NCI-H69 (cell line): ENCODE measurements around the gene KRT9.
"Not testable (repeated sequence)": the region's sequence is repeated elsewhere in the genome, so short reads cannot be mapped to it uniquely, and the experiment has no call there.

Experiments
- DNase-seq: peaks from one replicate; lab custom pipeline; 2025; lab: John Stamatoyannopoulos, UW

Gene KRT9

DNA sequence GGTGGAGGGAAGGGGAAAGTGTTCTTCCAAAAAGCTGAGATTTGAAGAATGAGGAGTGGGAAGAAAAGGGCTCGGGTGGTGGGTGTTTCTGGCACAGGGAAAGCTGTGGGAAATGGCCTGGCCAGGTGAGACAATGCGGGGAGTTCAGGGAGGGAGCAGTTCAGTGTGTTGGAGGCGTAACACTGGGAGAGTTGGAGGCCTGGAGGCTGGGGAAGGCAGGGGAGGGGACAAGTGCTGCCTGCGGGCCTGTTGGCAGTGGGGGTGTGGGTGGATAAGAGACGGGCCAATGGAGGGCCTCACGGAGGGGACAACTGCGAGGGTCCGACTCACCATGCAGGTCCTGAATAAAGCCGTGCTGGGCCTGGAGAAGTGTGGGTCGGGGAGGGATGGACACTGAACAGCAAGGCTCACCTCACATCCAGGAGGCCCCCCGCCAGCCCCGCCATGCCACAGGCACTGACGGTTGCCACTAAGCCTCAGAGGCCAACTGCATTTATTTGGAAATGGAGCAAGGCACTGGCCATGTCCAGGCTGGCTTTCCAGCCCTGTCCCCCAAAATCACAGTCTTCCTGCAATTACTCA, 25.9 kb downstream of the KRT9 start:
- DNase-seq = no peak

DNA sequence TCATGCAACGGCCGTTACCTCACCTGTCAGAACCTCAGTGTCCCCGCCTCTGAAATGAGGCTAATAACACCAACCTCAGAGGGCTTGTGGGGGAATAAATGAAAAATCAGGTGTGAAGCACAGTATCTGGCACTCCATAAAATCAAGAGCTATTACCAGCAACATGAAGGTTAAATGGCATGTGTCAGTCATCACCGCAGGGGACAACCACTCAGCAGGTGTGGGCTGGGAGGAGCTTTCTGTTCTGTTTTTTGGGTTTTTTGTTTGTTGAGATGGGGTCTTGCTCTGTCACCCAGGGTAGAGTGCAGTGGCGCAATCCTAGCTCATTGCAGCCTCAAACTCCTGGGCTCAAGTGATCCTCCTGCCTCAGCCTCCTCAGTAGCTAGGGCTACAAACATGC, 26.9 kb downstream of the KRT9 start:
- no peak for DNase-seq

DNA sequence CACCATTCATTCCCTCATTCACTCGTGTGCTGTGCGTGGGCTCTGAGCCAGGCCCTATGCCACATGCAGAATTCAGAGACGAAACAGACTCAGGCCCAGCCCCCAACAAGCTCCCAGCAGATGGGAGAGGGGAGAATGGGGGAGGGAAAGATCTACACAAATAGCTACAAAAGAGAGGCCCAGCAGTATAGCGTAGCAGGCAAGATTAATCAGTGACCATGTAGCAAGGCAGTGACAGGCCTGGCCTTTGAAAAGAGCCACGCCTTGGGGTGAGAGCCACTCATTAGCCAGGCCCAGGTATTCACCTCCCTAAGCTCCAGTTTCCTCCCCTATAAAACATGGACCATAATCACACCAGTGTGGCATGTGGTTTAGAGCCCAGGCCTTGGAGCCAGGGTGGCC, 27.4 kb downstream of the KRT9 start:
- DNase-seq = peak; percentile 98

DNA sequence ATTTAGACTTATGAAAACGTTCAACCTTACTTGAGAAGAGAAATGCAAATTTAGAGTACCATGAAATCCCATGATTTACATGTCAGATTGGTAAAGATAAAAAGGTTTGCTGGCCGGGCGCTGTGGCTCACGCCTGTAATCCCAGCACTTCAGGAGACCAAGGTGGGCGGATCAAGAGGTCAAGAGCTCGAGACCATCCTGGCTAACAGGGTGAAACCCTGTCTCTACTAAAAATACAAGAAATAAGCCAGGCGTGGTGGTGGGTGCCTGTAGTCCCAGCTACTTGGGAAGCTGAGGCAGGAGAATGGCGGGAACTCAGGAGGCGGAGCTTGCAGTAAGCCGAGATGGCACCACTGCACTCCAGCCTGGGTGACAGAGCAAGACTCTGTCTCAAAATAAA, 29.1 kb downstream of the KRT9 start:
- not testable (repeated sequence) for DNase-seq

DNA sequence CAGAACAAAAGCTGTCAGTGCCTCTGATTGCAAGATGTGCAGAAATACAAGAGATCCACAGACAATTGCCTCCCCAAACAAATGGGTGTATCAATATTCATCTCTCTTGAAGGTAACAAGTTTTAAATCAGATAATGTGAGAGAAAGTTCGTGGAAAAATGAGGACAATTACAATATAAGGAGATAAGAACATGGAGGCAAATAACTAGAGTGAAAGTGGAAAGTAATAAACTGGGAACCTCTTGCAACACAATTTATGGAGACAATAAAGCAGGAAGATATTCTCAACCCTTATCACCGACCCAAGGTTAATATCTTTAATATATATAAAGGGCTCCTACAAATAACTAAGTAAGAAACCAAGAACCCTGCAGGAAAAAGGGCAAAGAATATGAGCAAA, 29.5 kb downstream of the KRT9 start:
- no peak for DNase-seq

DNA sequence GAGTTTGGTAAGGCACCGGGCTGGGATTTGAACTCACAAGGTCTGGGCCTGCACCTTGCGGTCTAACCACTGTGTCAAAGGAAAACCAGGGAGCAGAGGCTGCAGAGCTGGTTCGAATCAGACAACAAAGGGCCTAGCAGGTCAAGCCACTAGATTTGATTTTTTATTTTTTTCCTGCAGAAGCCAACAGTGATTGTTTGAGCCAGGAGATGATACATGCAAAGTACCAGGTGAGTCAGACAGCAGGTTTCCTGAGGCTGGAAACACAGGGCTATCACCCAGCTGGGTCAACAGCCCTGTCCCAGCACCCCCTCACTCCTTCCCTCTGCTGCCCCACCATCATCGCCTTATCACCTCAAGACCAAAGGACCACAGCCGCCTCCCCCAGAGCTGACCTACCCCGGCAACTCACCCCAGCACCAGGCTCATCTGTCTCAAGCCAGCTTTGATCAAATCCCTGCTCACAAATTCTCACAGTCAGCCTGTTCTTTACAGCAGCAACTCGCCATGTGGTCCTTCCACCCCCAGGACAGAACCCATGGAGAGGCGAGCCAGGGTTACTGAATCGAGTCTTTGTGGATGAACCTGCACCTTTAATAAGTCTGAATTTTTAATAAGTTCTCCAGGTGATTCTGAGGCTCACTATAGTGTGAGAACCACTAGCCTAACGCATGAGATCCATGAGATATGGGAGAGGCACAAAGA, 30.8 kb downstream of the KRT9 start:
- DNase-seq = peak; percentile 55

DNA sequence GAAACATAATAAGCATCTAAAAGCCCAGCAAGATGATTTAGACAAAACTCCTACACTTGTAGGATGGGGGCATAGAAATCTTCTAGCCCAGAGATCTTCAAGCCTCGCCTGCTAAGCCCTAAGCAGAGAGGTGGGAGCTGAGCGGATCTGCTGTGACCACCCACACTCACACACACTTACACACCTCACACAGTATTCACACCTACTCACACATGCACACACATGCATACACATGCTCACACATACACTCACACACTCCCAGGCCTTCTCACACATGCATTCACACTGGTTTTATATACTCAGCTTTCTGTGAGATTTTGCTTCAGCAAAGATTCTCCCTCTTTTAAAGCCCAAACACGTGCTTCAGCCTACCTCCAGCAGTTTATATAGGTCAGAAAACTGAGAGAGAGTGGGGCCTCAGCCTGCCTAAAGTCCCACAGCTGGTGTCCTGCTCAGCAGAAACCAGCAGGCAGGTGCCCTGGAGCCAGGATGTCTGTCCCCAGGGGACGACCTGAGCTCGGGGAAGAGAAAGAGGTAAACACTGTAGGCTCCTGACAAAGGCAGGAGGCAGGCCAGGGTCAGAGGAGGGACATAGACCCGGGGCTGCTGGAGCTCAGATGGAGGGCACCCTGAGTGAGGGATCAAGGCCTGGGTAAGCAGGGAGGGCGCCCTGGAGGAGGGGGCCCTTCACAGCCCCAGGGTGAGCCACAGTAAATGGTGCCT, 31.7 kb downstream of the KRT9 start:
- DNase-seq = peak; percentile 94

DNA sequence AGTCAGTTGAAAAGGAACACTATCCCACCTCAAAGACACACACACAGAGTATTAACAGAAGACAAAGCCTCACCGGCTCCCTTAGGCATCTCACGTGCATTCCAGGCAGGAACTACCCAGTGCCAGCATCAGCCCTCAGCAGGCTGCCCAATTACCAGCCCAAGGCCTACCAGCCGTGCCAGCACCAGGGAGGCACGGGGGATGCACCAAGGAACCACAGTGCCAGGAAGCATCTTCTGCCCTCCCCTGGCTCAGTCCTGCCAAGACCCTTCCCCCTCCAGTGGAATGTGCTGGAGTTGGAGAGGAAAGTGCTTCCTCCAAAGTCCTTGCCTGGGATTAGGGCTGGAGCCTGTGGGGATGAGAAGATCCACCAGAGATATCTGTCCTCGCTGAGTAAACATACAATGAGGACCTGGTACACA, 32.8 kb downstream of the KRT9 start:
- DNase-seq = peak; percentile 62

DNA sequence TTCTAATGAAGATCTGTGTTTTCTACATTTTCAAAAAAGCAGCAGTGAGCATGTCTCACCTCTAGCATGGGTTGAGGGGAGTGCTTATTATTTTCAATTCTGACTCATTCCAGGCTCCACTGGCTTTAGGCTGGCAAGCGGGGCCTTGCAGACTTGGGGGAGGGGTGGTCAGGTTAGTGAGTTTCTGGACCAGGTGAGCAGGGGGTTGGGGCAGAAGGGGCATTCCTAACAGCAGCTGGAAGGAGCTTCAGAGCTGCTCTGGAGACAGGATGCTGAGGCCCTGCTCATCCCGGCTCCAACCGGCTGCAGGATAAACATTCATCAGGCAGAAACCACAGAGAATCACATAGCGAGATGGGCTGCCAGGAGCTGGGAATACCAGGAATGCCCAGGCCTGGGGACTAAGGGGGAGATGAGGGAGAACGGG, 33.3 kb downstream of the KRT9 start:
- peak; percentile 53 for DNase-seq

DNA sequence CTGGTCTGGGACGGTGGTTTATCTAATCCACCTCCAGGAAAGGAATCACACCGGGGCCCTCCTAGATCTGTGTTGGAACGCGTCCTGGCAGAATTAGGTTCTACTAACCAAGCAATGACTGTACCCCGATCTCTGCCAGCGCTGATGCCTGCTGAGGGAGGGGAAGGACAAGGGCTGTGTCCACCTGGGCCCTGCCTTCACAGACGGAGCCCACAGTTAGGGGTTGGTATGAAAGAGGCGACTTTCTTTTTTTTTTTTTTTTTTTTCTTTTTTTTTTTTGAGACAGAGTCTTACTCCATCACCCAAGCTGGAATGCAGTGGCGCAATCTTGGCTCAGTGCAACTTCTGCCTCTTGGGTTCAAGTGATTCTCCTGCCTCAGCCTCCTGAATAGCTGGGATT, 33.9 kb downstream of the KRT9 start:
- no peak for DNase-seq

DNA sequence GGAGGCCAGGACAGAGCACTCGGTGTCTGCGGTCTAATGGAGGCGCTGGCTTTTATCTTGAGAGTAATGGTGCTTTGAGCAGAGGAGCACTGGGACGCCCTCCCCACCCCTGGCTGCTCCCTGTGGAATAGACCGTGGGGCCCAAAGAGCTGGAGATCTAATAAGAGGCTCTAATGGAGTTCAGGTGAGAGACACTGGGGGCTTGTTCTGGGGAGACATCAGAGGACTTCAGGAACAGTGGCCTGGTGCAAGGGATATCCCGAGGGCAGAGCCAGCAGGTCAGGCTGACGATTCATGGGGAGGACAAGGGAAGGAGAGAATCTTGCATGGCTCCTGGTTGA, 34.3 kb downstream of the KRT9 start:
- DNase-seq = no peak

DNA sequence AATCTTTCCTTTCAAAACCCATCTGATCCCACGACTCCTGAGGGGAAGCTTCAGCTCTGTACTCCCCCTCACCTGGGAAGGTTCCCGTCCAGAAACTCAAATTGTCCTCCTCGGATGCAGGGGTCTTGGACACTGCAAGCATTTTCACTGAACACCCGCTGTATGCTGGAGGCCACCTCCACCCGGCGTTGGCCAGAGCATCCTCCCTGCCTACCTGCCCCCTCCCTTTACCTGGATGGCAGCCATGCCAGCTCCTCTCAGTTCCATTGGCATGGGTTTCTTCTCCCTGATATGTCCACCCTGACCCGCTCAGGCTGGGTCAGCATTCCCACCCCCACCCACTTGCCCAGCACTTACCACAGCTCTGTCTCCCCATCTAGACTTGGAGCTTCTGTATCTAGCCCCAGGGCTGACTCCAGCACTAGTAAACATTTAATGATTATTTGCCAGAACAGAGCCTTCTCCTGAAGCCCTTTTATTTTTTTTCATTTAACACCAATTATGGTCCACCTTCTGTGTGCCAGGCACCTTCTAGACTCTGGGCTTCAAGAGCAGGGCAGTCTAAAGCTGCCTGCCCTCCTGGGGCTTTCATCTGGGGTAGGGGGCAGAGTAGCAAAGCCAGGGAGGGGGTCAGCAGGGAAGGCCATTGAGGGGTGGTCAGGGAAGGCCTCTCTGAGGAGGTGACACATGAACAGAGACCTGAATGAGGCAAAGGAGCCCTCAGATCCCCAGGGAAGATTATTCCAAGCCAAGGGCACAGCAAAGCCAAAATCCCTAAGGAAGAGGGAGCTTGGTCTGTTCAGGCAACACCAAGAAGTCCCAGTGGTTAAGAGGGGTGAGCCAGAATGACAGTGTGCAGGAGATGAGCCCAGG, 34.9 kb downstream of the KRT9 start:
- DNase-seq = no peak

DNA sequence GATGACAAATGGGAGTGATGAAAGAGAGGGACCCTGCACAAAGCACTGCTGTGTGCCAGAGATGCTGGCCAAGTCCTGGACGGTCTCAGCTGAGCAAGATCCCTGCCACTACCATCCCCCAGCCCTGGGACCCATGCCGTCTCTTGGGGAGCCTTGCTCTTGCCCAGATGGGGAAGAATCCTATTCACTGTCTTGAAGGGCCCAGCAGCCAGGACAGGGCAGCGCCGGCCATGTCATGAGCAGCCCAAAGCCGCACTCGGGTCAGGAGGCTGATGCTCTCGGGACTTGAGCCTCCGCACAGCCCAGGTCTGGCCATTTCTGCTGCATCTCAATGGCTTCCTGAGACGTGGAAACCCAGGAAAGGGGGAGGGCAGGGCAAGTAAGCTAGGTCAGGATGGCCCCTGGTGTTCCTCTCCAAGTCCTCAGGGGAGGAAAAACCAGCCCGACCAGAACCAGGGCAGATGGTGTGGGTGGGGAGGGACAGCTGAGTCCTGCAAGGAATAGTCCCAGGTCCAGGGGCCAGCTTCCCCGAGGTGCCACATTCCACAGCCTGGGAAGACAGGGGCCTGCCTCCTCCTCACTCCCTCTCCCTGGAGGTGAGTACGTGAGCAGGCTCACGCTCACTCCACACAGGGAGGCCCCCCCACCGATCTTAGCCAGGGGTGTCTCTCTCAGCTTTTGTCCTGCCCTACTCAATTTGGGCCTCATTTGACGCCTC, 35.9 kb downstream of the KRT9 start:
- DNase-seq = no peak

DNA sequence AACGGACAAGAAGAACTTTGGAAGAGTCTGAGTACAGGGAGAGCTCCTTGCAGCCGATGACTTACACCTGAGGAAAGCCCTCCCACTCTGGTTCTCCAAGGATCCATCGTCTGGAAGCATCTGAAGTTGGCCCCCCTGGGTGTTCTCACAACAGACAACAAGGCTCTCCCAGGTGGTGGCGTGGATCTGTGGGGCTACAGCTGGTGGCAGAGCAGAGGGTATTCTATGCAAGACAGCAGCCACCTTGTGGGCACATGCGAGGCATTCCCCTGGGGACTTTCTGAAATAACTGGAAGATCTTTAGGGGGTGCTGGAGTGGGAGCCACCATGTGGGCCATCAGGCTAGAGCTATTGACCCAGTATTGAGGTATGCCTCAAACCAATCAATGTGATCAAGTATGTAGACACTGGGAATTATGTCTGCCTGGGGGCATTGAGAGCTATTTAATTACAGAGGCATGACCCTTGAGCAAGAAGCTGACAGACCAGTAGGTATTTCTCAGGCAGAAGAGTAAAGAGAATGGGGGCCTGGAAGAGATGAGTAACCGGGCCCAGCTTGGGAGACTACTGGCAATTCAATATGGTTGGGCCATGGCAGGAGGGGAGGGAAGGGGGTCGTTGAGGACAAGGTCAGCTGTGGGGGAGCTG, 36.8 kb downstream of the KRT9 start:
- peak; percentile 42 for DNase-seq

DNA sequence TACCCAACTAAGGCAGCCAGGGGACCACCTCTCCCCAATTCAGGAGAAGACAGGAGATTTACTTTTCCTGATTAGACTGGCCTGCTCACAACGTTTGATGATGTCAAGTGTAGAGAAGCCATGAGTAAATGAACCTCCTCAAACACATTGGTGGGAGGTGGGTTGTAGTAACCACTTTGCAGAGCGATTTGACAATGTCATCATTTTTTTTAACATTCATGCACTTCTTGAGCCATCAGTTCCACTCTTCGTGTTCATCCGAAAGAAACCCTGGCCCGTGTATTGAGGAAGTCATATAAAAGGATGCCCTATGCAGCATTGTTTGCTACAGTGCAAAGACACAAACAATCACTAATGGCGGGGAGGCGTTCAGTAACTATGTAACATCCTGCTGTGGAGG, 38.2 kb downstream of the KRT9 start:
- no peak for DNase-seq

DNA sequence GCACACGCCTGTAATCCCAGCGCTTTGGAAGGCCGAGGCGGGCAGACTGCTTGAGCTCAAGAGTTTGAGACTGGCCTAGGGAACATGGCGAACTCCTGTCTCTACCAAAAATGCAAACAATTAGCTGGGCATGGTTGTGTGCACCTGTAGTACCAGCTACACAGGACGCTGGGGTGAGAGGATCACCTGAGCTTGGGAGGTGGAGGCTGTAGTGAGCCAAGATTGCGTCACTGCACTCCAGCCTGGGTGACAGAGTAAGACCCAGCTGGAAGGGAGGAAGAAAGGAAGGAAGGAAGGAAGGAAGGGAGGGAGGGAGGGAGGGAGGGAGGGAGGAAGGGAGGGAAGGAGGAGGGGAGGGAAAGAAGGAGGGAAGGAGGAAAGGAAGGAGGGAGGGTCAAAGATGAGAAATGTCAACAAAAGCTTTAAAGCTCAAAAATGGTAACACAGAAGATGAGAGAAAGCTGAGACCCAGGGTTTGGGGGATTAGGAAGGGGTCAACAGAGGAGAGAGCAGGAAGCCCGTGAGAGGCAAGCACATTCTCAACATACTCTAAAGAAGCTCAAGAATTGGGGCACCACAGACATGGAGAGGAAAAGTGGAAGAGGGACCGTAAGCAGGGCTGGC, 38.8 kb downstream of the KRT9 start:
- DNase-seq = peak; percentile 25

DNA sequence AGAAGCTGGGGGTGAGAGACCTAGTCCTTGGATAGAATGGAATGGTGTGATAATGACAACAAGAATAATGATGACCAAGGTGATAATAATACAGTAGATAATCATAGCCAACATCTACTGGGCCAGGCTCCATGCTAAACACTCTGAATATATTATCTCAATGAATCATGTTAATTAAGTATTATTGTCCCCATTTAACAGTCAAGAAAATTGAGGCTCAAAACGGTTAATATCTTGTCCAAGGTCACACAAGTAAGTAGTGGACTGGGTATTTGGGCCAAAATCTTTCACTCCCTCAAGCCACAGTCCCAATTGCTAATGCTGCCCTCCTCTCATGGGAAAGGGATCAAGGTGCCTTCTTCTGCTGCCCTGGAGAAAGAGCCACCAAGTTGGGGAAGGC, 39.9 kb downstream of the KRT9 start:
- DNase-seq = no peak

DNA sequence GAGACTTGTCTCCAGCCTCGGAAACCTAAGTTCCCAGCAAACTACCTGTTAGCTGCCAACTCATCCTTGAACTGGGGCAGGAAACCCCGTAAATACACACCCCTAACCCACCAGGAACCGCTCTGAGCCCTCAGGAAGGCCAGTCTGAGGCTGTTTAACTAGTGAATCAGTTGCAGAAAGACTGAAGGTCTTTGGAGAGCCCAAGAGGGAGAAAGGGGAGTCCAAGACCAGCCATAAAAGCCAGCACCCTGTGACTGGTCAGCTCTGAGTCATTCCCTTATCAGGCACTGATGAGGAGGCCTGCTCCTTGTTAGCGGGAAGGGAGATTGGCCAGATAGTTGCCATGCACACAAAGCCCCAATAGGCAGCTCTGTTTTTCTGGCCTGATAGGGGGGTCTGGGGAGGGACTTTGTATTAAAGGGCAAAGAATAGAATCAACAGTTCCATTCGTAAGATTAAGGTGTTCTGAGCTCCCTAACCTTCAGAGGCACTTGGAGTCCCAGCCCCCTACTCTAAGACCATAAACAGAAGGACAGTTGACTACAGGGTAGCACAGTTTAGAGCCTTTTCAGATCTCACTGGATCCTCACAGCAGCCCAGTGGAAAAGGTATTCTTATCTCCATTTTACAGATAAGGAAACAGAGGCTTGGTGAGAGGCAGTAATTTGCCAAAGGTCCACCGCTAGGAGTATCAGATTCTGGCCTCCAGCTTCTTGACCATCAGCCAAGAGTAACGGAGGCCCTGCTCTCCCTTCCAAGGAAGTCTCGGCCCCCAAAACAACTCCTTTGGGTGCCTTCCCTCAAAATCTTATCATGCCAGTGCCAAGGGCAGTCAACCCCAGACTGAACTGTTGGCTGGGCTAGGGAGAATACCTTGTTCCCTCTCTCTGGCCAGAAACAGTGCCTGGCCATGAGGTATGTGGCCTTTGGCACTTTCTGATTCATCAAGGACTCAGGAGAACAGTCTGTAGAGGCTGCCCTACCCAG, 41.5 kb downstream of the KRT9 start:
- DNase-seq = no peak

DNA sequence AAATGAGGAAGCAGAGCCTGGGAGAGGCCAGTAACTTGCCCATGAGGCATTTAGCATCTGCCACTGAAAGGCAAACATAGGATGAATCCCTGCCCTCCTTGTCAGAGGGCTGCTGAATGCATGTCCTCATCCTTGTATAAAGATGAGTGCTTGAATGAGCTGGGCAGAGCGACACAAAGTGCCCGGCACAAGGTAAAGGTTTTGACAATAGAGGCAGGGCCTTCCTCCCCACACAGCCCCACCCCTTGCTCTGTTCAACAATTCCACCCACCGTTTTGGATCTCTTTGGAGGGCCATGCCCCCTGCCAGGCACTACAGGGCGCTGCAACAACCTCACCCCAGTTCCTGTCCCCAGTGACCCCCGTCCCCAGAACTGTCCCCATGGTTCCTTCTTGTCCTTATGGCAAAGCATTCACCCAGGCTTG, 42.4 kb downstream of the KRT9 start:
- DNase-seq = peak; percentile 73

DNA sequence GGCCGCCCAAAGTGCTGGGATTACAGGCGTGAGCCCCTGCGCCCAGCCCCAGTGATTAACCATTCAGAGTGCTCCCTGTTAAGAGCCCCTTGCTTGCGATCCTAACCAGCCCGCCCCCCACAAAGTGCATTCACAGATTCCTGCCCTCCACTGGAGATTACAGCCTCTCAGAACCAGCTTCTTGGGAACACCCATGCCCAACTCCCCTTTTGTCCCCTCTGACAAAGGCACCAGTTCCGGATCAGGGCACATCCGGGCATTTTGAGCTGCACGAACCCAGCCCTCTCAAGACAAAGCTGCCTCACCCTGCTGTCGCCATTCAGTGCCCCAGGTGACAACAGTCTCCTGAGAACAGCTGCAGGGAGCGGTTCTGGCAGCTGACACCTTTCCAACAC, 42.9 kb downstream of the KRT9 start:
- peak; percentile 83 for DNase-seq
